Stimulated activated CD4-positive, alpha-beta T cell treated with anti-CD3 and anti-CD28 coated beads, Interleukin-1b, Interleukin-23, amount 100 ng/mL, for 24 hours (primary cell): ENCODE measurements around the gene ZNF836.
"Not testable (repeated sequence)": the region's sequence is repeated elsewhere in the genome, so short reads cannot be mapped to it uniquely, and the experiment has no call there.

ENCODE experiments used
- DNase-seq, 4 experiments: peaks; one replicate each; pipeline ENCODE4 v3.0.0-alpha.2; 2020; ENCODE audit warnings: low read depth in 4 of 4, low spot score in 1 of 4

The ZNF836 gene

DNA sequence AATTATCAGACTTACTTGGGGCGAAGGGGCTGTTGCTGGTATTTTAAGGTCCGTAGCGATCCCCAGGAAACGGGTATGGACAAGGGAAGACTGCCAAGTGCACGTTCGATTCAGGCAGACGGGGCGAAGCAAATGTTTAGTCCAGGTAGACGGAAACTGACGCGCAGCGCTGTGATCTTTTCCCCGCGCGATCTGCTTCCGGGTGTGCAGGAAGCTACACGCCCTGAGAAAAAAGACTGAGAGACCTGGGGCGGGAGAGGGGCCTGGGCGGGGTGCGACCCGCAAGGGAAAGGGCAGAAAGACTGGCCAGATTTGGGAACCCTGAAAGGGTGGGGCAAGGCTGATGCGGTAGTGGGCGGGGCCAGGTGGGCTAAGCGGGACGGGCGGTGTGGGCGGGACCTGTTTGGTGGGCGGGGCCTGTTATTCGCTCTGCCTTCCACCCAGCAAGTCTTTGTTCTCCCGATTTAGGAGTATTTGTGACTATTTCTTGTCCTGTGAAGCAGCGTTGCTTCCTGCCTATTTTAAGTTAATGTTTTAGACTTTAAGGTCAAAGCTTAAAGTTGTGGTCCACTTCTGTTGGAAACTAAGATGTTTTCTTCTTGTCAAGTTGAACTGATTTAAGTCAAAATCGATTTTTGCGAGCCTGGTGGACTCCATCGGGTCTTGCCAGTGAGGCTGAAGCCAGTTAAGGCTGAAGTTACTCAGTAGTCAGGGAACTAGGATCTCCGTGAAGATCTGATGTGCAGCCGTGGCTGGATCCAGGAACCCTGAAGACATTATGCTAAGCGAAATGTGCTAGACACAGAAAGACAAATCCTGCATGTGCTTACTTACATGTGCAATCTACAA, at the start of gene ZNF836:
Gene ZNF836 (minus strand): TSS at position 301 of the 849 bp plus-strand sequence. CDS start 3,549 bp downstream, outside the sequence.
- peak; percentile 82 to 88 (median 84) for DNase-seq

DNA sequence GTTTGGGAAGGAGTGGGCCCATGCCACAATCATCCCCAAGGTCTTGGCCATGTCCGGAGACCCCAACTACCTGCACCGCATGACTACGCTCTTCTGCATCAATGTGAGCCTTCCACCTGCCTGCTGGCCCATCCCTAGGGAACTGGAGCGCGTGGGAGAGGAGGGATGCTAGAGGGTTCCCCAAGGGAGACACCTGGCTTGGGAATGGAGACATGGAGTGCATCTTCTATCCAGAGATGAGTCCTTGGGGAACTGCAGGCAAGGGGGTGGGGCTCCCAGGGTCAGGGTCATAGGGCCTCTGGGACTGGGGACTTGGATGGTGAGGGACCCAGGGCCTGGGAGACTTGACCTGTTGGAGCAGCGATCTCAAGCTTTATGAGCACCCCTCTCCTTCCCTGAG, 49.6 kb upstream of the ZNF836 start:
- no peak for DNase-seq

DNA sequence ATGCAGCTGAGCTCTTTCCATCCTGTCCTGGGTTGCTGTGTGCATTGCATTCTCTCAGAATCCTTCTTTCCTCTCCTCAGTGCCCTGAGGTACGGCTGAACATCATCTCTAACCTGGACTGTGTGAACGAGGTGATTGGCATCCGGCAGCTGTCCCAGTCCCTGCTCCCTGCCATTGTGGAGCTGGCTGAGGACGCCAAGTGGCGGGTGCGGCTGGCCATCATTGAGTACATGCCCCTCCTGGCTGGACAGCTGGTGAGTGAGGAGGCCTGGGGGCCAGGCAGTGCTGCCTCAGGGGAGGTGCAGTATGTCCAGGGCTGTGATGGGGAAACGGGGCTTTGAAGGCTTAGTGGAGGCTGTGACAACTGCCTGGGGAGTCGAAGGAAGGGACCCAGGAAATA, 48.2 kb upstream of the ZNF836 start:
- no peak for DNase-seq

DNA sequence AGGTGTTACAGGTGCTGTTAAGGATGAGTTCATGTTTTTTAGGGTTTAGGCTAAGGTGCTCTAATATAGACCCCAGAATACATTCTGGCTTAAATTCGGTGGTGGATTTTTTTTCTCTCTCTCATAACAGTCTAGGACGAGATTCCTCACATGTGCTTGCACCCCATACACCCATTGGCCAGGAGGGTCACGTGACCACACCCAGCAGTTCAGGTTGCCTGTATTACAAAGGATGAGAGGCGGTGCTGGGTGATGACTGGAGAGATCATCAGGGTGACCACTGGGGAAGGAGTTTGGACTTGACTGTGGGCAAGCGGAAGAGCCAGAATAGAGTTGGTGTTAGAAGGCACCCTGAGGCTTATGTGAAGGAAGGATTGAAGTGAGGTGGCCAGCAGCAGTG, 46.2 kb upstream of the ZNF836 start:
- DNase-seq, result no peak

DNA sequence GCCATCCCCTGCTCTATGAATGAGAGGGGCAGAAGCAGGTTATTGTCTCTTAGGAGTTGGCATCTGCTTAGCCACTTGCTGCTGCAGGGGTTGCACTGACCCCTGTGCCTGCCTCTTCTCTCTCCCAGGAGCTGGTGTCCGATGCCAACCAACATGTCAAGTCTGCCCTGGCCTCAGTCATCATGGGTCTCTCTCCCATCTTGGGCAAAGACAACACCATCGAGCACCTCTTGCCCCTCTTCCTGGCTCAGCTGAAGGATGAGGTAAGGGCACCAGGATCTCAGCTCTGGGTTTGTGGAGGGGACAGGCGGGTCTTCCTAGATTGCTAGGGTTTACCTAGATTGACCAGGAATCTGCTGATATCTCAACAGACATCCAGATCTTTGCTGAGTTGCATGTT, 45.0 kb upstream of the ZNF836 start:
- DNase-seq, result no peak

DNA sequence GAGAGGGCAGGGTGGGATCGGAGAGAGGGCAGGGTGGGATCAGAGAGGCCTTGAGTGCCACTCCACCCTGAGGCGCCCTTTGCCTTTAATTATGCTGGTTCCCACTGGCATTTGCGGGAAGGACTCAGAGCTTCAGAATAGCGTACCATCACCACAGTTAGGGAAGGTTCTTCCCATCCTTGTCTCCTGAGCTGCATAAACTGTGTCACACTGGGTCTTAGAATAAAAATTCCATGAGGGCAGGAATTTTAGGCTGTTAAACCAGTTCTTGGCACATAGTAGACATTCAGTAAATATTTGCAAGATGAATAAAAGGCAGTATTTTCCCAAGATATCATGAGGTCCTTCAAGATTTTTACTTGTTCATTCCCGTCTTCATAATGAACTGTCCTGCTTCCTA, 42.8 kb upstream of the ZNF836 start:
- no peak for DNase-seq

DNA sequence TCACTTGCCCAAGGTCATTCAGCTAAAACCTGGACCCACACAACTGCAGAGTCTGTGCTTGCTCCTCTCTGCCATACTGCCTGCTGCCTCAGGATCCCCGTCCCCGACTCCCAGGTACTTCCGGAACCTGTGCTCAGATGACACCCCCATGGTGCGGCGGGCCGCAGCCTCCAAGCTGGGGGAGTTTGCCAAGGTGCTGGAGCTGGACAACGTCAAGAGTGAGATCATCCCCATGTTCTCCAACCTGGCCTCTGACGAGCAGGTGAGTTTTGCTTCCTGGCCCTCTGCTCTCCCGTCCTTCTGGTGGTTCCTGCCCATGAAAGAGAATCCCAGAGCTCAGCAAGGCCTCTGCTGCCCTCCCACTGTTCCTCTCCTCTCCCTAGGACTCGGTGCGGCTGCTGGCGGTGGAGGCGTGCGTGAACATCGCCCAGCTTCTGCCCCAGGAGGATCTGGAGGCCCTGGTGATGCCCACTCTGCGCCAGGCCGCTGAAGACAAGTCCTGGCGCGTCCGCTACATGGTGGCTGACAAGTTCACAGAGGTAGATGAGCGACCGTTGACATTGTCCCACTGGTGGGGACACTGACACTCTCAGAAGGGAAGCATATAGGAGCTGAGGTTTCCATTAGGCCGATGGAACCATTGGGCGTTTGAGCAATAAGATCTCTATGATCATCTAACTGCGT, 41.3 kb upstream of the ZNF836 start:
- no peak for DNase-seq

DNA sequence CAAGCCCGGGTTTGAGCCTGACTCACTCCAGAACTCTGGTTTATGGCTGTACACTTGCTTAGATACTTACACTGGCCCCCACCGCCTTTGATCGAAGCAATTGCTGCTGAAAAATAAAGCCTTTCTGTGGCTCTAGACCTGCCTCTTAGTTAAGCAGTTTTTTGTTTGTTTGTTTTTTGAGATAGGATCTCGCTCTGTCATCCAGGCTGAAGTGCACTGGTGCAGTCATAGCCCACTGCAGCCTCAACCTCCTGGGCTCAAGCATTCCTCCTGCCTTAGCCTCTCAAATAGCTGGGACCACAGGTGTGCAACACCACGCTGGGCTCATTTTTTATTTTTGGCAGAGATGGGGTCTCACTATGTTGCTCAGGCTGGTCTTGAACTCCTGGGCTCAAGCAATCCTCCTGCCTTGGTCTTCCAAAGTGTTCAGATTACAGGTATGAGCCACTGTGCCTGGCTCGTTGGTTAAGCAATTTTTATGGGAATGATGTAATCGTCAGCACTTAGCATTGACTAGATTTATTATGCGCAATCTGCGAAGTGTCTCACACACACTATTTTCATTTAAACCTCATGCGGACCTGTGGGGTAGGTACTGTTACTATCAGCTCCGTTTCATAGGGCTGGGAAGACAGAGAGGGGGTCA, 40.6 kb upstream of the ZNF836 start:
- DNase-seq, result no peak

DNA sequence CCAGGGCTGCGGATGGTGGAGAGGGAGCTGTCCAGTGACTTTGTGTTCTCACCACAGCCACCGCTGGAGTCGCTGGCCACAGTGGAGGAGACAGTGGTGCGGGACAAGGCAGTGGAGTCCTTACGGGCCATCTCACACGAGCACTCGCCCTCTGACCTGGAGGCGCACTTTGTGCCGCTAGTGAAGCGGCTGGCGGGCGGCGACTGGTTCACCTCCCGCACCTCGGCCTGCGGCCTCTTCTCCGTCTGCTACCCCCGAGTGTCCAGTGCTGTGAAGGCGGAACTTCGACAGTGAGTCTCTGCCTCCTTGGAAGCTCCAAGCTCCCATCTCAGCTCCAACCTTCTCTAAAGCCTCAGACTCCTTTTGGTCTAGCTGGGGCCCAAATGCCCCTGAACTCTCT, 39.8 kb upstream of the ZNF836 start:
- no peak for DNase-seq

DNA sequence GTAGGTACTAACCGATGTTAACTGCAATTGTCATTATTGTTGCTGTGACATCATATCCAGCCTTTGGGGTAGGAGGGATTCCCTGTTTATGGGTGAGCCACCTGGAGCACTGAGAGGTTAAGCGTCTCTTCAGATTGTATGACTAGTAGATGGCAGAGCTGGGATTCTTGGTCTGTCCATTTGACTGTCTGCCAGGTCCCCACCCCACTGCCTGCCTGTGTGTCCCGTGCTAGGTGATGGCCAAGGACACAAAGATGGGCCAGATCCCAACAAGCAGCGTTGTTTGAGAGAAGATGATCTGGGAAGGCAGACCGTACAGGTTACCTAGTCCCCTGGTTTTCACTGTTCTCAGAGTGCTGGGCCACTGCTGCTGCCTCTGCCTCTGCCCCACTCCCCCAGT, 35.1 kb upstream of the ZNF836 start:
- no peak for DNase-seq

DNA sequence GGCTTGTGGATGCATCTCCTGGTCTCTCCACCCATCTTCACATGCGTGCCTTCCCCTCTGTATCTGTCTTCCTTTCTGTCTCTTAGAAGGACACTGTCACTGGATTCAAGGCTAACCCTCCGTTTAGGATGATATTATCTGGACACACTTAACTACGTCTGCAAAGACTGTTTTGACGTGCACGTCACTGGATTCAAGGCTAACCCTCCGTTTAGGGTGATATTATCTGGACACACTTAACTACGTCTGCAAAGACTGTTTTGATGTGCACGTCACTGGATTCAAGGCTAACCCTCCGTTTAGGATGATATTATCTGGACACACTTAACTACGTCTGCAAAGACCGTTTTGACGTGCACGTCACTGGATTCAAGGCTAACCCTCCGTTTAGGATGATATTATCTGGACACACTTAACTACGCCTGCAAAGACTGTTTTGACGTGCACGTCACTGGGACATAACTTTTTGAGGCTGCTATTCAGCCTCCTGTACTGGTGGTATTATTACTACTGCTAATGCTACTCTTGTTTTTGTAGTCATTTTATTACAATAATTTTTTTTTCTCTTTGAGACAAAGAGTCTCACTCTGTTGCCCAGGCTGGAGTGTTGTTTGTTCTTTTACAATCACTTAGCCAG, 29.5 kb upstream of the ZNF836 start:
- not testable (repeated sequence) for DNase-seq

DNA sequence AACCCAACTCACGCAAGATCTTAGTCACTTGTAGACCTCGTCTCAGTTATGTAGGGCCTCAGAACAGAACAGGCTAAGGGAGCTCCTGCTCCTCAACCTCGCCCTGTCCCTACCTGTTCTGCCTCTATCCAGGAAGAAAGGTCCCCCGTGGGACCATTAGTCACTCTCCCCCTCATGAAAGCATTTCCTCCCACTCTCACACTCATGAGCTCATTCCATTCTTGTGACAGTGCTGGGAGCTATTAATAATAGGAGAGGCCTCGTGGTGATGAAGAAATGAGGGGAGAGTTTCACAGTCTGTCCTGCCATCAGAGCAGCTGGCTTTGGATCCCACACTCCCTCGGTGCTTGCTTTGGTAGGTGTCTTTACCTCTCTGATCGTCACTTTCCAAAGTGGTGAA, 28.6 kb upstream of the ZNF836 start:
- no peak for DNase-seq

DNA sequence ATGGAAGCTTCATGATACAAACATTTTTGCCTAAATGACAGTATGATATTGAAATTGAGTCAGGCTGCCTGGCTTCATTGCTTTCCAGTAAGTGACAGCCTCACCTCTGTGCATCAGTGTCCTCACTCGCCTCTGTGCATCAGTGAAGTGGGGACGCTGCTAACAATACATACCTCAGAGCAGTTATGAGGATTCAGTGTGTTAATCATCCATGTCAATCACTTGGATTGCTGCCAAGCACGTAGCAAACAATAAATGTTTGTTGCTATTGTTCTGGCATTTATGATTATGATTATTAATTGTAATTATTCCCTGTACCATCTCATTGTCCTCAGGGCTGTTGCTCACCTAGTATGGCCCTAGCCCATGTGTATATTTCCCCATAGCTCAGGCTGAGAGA, 27.3 kb upstream of the ZNF836 start:
- DNase-seq, result no peak

DNA sequence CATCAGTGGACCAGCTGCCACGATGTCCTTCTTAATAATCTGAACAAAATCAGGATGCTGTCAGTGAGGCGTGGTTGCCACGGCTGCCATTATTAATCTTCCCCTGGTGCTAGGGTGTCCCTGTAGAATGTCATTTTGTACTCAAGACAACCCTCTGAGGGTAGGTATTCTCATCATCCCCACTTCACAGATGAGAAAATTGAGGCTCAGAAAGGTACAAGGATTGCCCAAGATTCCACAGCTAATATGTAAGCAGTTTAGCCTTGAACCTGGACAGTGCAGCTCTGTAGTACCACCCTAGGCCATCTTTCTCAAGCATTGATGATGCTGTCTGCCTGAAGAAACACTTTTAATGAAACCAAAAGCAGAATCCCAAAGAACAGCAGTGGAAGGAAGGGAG, 26.5 kb upstream of the ZNF836 start:
- DNase-seq, result no peak

DNA sequence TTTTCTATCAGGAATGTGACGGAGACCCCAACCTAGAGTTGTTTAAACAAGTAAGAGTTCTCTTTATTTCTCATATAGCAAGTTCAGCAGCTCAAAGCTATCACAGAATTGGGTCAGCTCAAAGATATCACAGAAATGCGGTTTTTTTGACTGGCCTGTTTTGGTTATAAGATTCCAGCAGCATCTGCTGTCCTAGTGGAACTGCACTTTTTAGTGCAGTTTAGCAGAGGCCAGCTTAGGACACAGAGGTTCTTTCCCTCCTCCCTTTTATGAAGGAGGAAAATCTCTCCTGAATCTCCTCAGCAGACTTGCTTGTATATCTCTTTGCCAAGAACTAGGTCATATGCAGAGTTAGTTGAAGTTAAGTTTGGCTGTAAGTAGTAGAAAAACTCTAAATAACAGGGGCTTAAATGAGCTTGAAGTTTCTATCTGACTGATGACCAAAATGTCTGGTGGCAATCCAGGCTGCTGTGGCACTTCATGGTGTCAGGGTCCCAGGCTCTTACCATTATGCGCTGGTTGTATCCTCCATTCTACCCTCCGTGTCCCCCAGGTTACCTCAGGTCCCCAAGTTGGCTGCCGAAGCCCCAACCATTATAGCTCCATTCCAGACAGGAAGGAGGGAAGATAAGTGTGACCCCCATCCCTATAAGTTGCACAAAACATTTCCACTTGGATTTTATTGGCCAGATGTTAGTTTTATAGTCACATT, 25.0 kb upstream of the ZNF836 start:
- no peak for DNase-seq

DNA sequence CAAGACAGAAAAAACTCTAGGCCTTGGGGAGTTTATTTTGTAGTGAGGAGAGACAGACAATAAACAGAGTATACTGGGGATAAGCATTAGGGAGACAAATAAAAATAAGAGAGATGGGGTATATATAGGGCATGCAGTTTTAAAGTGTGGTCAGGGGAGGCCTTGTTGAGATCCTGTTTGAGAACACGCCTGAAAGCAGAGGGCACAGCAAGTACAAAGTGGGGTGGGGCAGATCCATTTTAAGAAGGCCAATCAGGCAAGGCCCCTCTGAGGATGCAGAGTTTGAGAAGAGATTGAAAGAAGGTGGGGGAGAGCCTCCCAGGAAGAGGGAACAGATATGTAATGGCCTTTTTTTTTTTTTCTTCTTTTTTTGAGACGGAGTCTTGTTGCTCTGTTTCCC, 20.5 kb upstream of the ZNF836 start:
- no peak for DNase-seq

DNA sequence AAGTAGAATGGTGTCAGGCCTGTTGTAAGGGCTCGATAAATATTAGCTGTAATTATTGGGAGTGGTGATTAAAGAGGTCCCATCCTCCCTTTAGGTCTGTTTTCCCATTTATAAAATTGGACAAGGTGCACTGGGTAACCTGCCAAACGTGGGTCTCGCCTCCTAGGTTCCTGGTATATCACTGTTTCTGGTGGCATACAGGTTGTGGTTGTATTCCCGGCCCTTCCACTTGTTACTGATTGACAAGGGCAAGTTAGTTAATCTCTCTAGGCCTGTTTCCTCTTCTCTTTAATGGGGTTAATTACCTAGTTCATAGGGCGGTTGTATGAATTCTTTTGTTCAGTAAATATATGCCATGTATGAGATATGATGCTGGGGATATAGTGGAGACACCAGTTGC, 20.0 kb upstream of the ZNF836 start:
- DNase-seq, result no peak

DNA sequence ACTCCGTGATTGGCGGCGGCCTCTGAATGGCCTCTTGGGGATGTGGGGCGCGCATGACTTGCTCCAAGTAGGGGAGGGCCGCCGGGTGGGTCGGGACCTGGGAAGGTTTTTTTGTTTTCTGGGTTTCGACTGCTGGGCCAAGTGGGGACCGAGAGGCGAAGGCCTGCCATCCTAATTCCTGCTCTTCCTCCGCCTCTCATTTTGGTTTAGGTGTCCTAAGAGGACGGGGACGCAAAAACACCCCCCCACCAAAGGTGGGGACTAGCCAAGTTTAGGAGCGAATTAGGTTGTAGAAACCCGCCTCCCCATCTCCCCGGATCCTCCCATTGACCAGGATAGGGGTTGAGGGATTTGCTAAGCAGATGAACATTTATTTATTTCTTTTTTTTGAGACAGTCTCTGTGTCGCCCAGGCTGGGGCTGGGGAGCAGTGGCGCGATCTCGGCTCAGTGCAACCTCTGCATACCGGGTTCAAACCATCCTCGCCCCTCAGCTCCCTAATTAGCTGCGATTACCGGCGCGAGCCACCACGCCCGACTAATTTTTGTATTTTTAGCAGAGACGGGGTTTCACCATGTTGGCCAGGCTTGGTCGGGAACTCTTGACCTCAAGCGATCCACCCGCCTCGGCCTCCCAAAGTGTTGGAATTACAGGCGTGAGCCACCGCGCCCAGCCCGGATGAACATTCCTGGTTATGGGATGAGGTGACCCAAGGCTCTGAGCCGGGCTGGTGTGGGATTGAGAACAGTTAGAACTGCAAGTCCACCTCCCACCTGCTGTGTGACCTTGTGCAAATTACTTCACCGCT, 19.3 kb upstream of the ZNF836 start:
- DNase-seq, result no peak

DNA sequence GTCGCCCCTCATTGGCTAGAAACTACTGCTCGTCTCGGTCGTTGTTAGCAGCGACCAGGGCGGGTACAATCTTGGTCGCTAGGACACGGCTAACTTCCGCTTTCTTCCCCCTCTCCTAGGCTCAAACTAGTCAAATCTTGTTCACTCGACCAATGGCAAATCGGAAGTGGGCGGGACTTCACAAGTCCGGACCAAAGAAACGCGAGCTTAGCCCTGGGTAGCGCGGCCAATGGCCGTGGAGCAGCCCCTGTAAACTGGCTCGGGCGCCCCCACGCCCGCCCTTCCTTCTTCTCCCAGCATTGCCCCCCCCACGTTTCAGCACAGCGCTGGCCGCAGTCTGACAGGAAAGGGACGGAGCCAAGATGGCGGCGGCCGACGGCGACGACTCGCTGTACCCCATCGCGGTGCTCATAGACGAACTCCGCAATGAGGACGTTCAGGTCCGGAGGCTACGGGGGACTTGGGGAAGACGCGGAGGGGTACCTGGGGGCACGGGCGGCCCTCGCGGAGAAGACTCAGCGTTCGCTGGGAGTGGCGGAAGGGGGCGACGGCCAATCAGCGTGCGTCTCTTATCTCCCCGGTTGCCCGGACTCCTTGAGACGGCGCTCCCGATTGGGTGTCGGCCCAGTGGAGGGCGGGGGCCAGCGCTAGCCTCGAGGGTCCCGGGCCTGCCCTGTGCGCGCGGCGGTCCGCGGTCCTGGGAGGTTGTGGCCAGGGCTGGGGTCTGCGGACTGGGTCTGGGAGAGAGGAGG, 18.5 kb upstream of the ZNF836 start, which contains the start of gene PPP2R1A:
Gene PPP2R1A (plus strand): TSS at position 318 of the 752 bp plus-strand sequence. CDS start 45 bp downstream, at position 363.
- DNase-seq, result peak; percentile 93 to 95 (median 94)
